Upper lobe of left lung (tissue), 4 donors: ENCODE results near the gene INPP5K.

Experiments used
- CTCF ChIP-seq, 6 experiments: fragments of 450-650 bp in 4 of 6; fragments of 200-600 bp in 2 of 6; sonication (generic) in 2 of 6; IDR thresholded peaks; one replicate each; pipeline ENCODE4 v1.5.1; 2016 to 2019; ENCODE audit warnings: antibody characterized with exemption in 6 of 6
- EP300 ChIP-seq, 4 donors: sonication (generic); formaldehyde crosslinking; IDR thresholded peaks; one replicate each; pipeline ENCODE4 v1.5.1; 2017; ENCODE audit warnings: antibody characterized with exemption in 4 of 4, control low read depth in 2 of 4
- POLR2A ChIP-seq, 4 donors: fragments of 450-650 bp; IDR thresholded peaks; one replicate each; pipeline ENCODE4 v1.5.1; 2016 to 2017; ENCODE audit warnings: antibody characterized with exemption in 4 of 4, mild to moderate bottlenecking in 2 of 4

DNA sequence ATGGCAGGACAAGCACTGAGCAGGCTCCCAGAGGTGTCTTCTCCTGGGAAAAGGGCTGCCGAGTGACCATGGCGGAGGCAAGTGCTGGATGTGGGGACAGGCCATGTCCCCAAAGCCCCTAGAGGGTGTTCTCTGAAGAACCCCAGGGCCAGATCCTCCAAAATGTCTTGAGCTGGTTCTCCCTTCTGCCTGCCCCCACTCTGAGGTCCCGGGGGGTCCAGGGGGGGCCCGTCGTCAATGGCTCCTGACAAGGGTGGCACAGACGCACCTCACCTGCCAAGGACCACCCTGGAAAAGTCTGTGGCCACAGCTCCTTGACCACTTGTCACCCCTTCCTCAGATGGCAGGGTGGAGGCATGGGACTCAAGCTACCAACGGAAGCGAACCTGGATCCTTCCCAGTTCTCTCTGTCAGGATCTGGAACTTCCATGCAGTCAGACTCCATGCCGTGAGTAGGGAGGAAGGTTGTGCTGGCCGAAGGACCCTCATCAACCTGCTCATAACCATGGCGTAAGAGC, 21.6 kb downstream of the INPP5K start:
- TF ChIP-seq CTCF (IDR thresholded peaks at IDR 0.05) = no peak
- TF ChIP-seq POLR2A (IDR thresholded peaks at IDR 0.05) = no peak
- TF ChIP-seq EP300 (IDR thresholded peaks at IDR 0.05) = no peak
